Hepatic stellate cell (primary cell): ENCODE measurements around the gene CD207.
"Not testable (repeated sequence)": the region's sequence is repeated elsewhere in the genome, so short reads cannot be mapped to it uniquely, and the experiment has no call there.

Experiments
- DNase-seq: peaks from one replicate; pipeline ENCODE4 v3.0.0; 2011; ENCODE audit warnings: low spot score

Gene CD207

GRCh38 chr2:70828914-70829824, 6.4 kb downstream of the CD207 start:
- DNase-seq = peak; percentile 19

DNA sequence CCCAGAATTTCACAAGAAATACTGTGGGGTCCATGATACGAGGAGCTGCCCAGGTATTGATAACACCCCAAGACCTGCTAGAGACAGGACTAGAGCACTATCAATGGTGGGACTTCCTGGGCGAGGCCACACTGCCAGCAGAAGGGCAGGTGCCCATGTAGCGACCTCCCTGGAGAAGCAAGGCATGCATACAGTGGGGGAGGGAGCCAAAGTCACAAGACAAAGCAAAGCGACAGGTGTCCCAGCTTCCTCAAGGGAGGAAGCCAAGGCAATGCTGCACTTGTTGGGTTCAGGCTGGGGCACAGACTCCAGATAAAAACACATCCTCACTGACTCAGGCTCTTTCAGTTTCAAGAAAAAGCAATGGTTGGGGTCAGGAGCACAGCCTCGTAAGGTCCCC, 7.5 kb downstream of the CD207 start:
- DNase-seq = no peak

- no peak for DNase-seq
These were observed 8.2 kb downstream of the CD207 start for GRCh38 chr2:70827388-70827787.

DNA sequence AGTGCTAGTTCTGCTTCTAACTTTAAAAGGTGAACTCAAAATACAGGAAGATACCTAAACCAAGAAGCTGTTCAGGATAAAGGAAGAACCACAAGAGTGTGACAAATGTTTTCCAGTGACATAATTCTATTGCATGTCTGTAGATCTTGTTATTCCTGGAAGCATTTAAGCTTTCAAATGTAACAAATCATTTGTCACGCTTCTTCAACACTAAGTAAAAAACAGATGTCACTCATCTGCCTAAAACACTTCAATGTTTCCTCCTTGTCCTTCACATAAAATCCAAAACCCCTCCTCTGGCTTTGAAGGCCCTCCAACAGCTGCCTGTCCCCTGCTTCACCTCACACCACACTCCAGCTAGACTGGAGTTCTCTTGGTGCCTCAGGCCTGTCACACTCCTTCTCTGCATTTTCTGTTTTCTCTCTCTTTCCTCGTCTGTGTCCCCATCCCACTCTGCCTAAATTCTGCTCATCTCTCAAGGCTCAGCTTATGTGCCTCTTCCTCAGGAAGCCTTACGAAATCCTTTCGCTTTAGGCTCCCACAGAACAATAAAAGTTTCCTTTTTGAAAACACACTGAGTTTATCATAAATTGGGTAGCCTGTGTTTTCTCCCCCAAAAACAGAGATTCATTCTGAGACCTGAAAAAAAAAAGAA, 8.8 kb downstream of the CD207 start:
- no peak for DNase-seq

DNA sequence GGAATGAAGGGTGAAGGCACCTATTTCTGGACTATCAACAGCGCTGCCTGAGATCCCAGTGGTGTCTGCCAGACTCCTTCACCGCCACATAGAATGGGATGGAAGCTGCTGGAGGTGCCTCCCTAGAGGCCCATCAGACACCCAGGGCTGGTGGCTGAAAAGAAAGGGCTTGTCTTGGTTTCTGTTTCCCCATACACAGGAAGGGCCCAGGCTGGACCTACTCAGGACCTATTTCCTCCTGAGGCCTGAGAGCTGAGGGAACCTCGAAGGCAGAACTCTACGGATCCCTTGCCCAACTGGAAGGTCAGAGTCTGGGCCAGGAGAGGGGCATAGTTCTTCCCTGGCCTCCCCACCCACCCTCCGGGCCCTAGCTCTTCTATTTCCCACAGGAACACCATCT, 12.4 kb downstream of the CD207 start:
- DNase-seq = no peak

DNA sequence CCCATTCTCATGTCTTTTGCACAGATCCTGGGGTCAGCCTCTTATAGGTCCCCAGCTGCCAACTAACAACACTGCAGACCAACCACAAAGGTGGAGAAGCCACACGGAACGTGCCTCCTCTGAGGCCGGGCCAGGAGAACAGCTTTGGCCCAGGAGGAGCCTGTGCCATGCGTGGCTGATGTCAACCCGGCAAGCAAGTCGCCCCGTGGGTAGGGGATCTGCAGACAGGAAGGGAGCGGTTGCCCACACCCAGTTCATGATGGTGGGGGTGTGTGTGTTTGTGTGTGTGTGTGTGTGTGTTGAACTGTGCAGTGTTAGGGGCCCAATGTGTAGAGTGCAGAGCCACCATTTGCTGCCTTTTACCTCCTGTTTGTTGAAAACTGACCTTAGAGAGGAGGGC, 12.8 kb downstream of the CD207 start:
- no peak for DNase-seq

- no peak for DNase-seq
These were observed 15.1 kb downstream of the CD207 start, which contains the start of gene CLEC4F for GRCh38 chr2:70820499-70820898. Gene CLEC4F (minus strand): TSS chr2:70820599. CDS start chr2:70820523, 76 bp downstream.

GRCh38 chr2:70817284-70817954, 18.2 kb downstream of the CD207 start:
- no peak for DNase-seq

DNA sequence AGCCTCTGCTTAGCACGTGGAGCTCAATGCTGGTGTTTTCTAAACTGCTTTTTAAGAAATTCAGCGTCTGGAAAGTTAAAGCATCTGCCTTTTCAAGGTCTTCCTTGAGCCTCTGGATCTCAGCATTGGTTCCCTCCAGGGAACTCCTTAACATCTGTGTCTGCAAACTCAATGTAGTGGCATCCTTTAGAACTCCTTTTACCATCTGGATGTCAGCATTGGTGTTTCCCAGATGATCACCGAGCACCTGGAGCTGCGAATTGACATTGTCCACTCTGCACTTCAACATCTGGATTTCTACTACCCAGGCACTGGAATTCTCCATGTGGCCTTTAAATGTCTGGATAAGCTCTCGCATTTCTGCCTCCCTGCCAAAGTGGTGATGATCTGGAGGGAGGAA, 18.9 kb downstream of the CD207 start:
- no peak for DNase-seq

GRCh38 chr2:70808983-70809958, 26.3 kb downstream of the CD207 start:
- no peak for DNase-seq

GRCh38 chr2:70807828-70808118, 27.8 kb downstream of the CD207 start:
- no peak for DNase-seq

- no peak for DNase-seq
These were observed 28.4 kb downstream of the CD207 start for GRCh38 chr2:70807102-70807827.

DNA sequence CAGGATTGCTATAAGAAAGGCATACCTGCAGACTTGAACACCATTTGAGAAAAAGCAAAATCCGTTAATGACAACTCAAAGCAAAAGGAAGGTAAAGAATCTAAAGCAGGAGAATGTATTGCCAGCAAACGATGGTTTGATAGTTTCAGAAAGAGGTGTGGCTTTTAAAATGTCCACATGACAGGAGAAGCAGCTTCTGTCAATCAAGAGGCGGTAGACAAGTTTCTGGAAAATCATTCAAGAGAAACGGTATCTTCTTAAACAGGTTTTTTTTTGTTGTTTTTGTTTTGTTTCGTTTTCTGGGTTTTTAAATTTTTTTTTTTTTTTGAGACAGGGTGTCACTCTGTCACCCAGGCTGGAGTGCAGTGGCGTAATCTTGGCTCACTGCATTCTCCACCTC, 29.0 kb downstream of the CD207 start:
- no peak for DNase-seq

DNA sequence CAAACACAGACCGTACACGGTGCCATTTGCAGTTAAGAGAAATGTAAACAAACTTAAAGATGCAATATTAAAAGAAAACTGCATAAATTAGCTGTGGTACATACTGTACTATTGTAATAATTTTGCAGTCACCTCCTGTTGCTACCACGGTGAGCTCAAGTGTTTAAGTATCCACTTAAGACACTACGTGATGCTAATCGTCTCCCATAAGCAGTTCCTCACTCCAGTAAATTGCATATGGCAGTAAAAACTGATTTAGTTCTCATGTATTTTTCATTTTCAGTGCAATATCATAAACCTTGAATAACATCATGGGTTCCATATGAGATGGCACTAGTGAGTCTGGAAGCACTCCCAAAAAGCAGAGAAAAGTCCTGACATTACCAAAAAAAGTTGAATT, 29.6 kb downstream of the CD207 start:
- no peak for DNase-seq

DNA sequence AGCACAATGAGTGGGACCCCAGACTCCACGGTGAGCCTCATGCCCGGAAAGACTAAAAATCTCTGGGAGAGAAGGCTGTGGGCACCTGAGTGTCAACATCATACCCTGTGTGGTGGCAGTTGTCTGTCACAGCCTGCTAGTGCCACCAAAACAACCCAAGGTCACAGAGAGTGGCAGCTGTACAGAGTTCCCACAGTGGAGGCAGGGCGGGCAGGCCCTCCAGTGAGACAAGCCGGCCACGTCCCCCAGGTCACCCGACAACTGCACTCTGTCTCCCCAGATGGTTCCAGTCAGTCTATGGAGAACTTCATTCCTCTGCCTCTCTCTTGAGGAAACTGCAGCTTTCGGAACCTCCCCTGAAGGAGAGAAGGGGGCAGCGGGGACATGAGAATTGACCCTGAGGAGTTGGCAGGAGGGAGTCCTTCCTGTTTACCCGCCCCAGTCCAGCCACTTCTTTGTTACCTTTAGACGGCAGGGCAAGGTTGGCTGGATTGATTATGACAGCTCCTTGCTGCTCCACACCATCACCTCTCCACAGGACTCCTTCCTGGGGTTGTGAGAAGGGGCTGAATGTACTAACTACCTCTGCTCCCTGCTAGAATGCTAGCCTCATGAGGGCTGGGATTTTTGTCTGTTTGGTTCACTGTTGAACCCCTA, 33.9 kb downstream of the CD207 start:
- no peak for DNase-seq

- DNase-seq = no peak
These were observed 35.9 kb downstream of the CD207 start for GRCh38 chr2:70799706-70800105.

- DNase-seq = not testable (repeated sequence)
These were observed 37.6 kb downstream of the CD207 start for GRCh38 chr2:70797996-70798395.

DNA sequence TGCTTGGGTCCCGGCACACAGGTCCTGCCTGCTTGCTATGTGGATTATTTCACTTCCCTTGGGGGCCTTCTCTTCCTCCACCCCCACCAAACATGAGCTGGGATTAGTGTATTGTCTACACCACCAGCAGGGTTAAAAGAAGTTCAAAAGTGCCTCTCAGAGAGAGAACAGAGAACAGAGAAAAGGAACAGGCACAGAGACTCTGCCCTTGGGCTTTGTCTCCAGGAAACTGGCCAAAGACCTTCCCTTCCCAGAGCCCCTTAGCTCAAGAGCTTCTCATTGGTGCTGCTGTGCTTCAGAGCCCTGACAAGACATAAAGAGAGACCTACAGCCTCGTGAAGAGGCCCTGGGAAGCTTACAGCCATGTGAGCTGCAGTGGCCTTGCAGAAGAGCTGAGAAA, 38.1 kb downstream of the CD207 start:
- DNase-seq = no peak

- DNase-seq = no peak
These were observed 39.4 kb downstream of the CD207 start for GRCh38 chr2:70796262-70796661.

GRCh38 chr2:70795164-70795995, 40.2 kb downstream of the CD207 start:
- no peak for DNase-seq
